CD14-positive monocyte (primary cell): ENCODE data around the gene PCK2. TPM values are rescaled to one million over a fixed set of nuclear protein-coding genes. Genes with fewer than 3 reads are reported as not detected.

Source experiments
- DNase-seq, 3 donors: peaks; one replicate each; pipeline ENCODE4 v3.0.0-alpha.2; 2011 to 2022
- H2AFZ ChIP-seq: 2 replicates; pipeline ENCODE4 v1.6.0; 2012; ENCODE audit warnings: mild to moderate bottlenecking, low read depth, low read length, inconsistent platforms; ENCODE audit not compliant: insufficient read depth, poor library complexity, severe bottlenecking
- H3K27ac ChIP-seq, 2 donors: 1 replicate in 1 of 2; 2 replicates in 1 of 2; pipeline ENCODE4 v1.5.1; 2012 to 2013; ENCODE audit warnings: low read length in 2 of 2, control low read depth in 1 of 2, inconsistent platforms in 1 of 2, low read depth in 1 of 2, mild to moderate bottlenecking in 1 of 2
- H3K27me3 ChIP-seq, 2 donors: one replicate each; pipeline versions ENCODE4 v1.6.0 to v1.6.1; 2011 to 2013; ENCODE audit warnings: low read length in 2 of 2; ENCODE audit not compliant: control insufficient read depth in 2 of 2, insufficient read depth in 2 of 2
- H3K36me3 ChIP-seq, 2 donors: replicated peaks in 1 of 2; 1 replicate in 1 of 2; 2 replicates in 1 of 2; pipeline versions ENCODE4 v1.5.1 to v1.6.1; 2012 to 2013; ENCODE audit warnings: low read length in 2 of 2, control low read depth in 1 of 2, inconsistent platforms in 1 of 2, mild to moderate bottlenecking in 1 of 2; ENCODE audit not compliant: insufficient read depth in 2 of 2, control insufficient read depth in 1 of 2
- H3K4me1 ChIP-seq, 2 donors: 1 replicate in 1 of 2; 2 replicates in 1 of 2; pipeline versions ENCODE4 v1.5.1 to v1.6.1; 2012 to 2013; ENCODE audit warnings: low read length in 2 of 2, control low read depth in 1 of 2, inconsistent platforms in 1 of 2, mild to moderate bottlenecking in 1 of 2, moderate library complexity in 1 of 2; ENCODE audit not compliant: insufficient read depth in 2 of 2, control insufficient read depth in 1 of 2
- H3K4me2 ChIP-seq: replicated peaks from 2 replicates; pipeline ENCODE3; 2012; ENCODE audit warnings: low read length, moderate library complexity, mild to moderate bottlenecking; ENCODE audit not compliant: poor library complexity, severe bottlenecking; ENCODE audit errors: extremely low read depth
- H3K4me3 ChIP-seq, 3 experiments: fragments of 200-600 bp in 1 of 3; sonication (generic) in 1 of 3; replicated peaks in 1 of 3; 1 replicate in 2 of 3; 2 replicates in 1 of 3; pipeline ENCODE4 v1.5.1; 2011 to 2013; ENCODE audit warnings: low read length in 3 of 3, mild to moderate bottlenecking in 3 of 3, control low read depth in 2 of 3, low read depth in 2 of 3, inconsistent platforms in 1 of 3, moderate library complexity in 1 of 3
- H3K79me2 ChIP-seq: 2 replicates; pipeline ENCODE4 v1.6.0; 2012; ENCODE audit warnings: mild to moderate bottlenecking, control low read depth, inconsistent platforms, low read length, moderate library complexity; ENCODE audit not compliant: insufficient read depth
- H3K9ac ChIP-seq: 2 replicates; pipeline ENCODE4 v1.6.0; 2017; ENCODE audit warnings: low read length, mild to moderate bottlenecking; ENCODE audit not compliant: insufficient read depth, poor library complexity, severe bottlenecking
- H3K9me3 ChIP-seq, 2 donors: replicated peaks in 1 of 2; 1 replicate in 1 of 2; 2 replicates in 1 of 2; pipeline versions ENCODE4 v1.5.1 to v1.6.1; 2012 to 2013; ENCODE audit warnings: low read length in 2 of 2, control low read depth in 1 of 2; ENCODE audit not compliant: control insufficient read depth in 1 of 2, insufficient read depth in 1 of 2
- H4K20me1 ChIP-seq: 2 replicates; pipeline ENCODE4 v1.6.0; 2012; ENCODE audit warnings: mild to moderate bottlenecking, low read length, control low read depth, moderate library complexity; ENCODE audit not compliant: insufficient read depth
- H3K27ac Mint-ChIP-seq, 7 donors: one replicate each; pipeline ENCODE4 v1.8.0; 2020; ENCODE audit warnings: mild to moderate bottlenecking in 7 of 7, mixed read lengths in 7 of 7, moderate library complexity in 6 of 7, inconsistent platforms in 2 of 7
- H3K27me3 Mint-ChIP-seq, 3 donors: one replicate each; pipeline ENCODE4 v1.8.0; 2021 to 2022; ENCODE audit warnings: low read depth in 3 of 3, mild to moderate bottlenecking in 3 of 3, mixed read lengths in 3 of 3, moderate library complexity in 3 of 3, inconsistent platforms in 1 of 3
- H3K36me3 Mint-ChIP-seq, 2 donors: one replicate each; pipeline ENCODE4 v1.8.0; 2020; ENCODE audit warnings: mixed read lengths in 2 of 2, inconsistent platforms in 1 of 2, mild to moderate bottlenecking in 1 of 2
- H3K4me1 Mint-ChIP-seq: one replicate; pipeline ENCODE4 v1.8.0; 2020; ENCODE audit warnings: mild to moderate bottlenecking, mixed read lengths
- H3K4me3 Mint-ChIP-seq, 2 donors: one replicate each; pipeline ENCODE4 v1.8.0; 2020; ENCODE audit warnings: mild to moderate bottlenecking in 2 of 2, mixed read lengths in 2 of 2, moderate library complexity in 1 of 2
- H3K9me3 Mint-ChIP-seq, 7 donors: one replicate each; pipeline ENCODE4 v1.8.0; 2020 to 2022; ENCODE audit warnings: mixed read lengths in 7 of 7, mild to moderate bottlenecking in 6 of 7, moderate library complexity in 6 of 7, inconsistent platforms in 2 of 7
- WGBS: methylation state at CpG from one replicate; pipeline ENCODE4 v1.1.5; 2013; ENCODE audit warnings: missing lambda C conversion rate; ENCODE audit not compliant: insufficient coverage; 5-methylcytosine and 5-hydroxymethylcytosine counted together
- intact Hi-C, 2 donors: fragments of 100-400 bp; cut with micrococcal nuclease; formaldehyde crosslinking; loops; one replicate each; pipeline versions ENCODE4 v1.15.0 to v1.15.1; 2023
- polyA plus RNA-seq, 3 donors: library from polyadenylated mRNA; depleted of rRNA in 1 of 3; unstranded in 2 of 3; stranded (reverse) in 1 of 3; fragments of 300-500 nt in 2 of 3; fragments of >200 nt in 1 of 3; fragmentation: Illumina TruSeq in 2 of 3; gene quantifications; 1 replicate in 2 of 3; 2 replicates in 1 of 3; pipeline ENCODE4 v1.2.3, GENCODE V29; 2012 to 2021
- TF ChIP-seq, protein P1 (sequence below): fragments of 200-600 bp; IDR thresholded peaks from one replicate; pipeline ENCODE4 v1.8.0; 2022; ENCODE audit warnings: antibody characterized with exemption, mild to moderate bottlenecking

Gene PCK2
- polyA plus RNA-seq, 3 donors: 29.9 to 34.2 (median 31.3) TPM

DNA sequence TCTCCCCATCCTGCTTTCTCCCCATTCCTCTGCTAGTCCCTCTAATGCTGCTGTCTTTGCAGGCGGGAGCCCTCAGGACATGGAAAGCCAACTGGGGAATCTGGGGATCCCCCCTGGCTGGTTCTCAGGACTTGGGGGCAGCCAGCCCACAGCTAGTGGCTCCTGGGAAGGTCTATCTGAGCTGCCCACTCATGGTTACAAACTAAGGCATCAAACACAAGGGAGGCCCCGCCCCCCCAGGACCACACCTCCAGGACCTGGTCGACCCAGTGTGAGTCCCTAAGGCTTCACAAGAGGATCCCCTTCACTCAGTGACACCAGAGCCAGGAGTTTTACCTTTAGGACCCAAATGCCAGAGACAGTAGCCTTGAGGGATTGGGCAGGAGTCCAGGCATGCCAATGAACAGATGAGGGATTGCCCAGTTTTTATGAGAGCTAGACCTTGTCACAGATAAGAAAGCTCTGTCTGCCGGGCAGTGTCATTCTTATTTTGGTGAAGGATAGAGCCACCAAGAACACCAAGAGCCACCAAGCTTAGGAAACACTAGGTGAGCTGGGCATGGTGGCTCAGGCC is 30.8 kb upstream of the PCK2 start:
- Mint-ChIP-seq H3K4me1 (no peaks in the 10 kb centered on the region), H3K27me3 (peaks cover 2 to 6% (median 6%) of the 10 kb centered on the region in 3 donors), H3K27ac (peak overlapping the region in 1 of 7 donors; percentile 28), H3K4me3 (no peak overlapping the region), H3K36me3 (no peaks in the 10 kb centered on the region), H3K9me3 (peaks cover 0 to 2% (median 0%) of the 10 kb centered on the region in 7 donors)
- Histone ChIP-seq H3K9ac (no peak overlapping the region), H3K27ac (no peak overlapping the region), H3K79me2 (no peaks in the 10 kb centered on the region), H3K4me2 (no peak overlapping the region), H2AFZ (no peak overlapping the region), H3K4me3 (no peak overlapping the region), H3K36me3 (no peaks in the 10 kb centered on the region), H3K4me1 (no peaks in the 10 kb centered on the region), H3K27me3 (no peaks in the 10 kb centered on the region), H4K20me1 (no peaks in the 10 kb centered on the region), H3K9me3 (no peaks in the 10 kb centered on the region)
- no peak for DNase-seq
- TF ChIP-seq, protein P1, sequence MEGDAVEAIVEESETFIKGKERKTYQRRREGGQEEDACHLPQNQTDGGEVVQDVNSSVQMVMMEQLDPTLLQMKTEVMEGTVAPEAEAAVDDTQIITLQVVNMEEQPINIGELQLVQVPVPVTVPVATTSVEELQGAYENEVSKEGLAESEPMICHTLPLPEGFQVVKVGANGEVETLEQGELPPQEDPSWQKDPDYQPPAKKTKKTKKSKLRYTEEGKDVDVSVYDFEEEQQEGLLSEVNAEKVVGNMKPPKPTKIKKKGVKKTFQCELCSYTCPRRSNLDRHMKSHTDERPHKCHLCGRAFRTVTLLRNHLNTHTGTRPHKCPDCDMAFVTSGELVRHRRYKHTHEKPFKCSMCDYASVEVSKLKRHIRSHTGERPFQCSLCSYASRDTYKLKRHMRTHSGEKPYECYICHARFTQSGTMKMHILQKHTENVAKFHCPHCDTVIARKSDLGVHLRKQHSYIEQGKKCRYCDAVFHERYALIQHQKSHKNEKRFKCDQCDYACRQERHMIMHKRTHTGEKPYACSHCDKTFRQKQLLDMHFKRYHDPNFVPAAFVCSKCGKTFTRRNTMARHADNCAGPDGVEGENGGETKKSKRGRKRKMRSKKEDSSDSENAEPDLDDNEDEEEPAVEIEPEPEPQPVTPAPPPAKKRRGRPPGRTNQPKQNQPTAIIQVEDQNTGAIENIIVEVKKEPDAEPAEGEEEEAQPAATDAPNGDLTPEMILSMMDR: no peak
- WGBS: 95% methylated on average over 3 of the region's 4 CpGs
- intact Hi-C loops: no loop called here

DNA sequence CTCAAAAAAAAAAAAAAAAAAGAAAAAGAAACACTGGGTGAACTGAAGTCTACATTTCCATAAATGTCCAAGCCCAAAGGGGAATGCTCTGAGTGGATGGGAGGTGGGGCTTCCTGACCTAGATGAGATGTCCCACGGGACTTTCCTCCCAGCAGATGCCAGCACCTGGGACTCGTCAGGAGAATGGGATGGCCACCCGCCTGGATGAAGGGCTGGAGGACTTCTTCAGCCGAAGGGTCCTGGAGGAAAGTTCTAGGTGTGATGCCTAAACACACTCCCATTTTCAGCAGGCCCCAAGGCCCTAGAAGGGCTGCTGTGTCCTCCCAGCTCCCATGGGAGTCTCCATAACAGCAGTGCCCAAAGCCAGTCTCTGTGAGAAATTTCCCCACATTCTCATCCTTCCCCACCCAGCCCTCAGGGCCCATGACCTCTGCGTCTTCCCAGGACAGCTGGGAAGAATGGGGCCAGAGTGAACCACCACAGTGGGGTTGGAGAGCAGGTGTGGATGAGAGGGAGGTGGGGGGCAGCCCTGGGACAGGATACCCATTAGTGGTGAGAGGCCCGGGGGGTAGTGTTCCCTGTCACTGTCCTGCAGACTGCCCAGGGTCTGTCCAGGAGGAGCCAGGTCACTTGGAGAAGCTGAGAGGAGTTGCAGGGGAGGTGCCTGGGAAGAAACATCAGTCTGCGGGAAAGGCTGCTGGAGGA is 29.9 kb upstream of the PCK2 start:
- H3K9me3 Mint-ChIP-seq: peaks cover 0 to 2% (median 0%) of the 10 kb centered on the region in 7 donors
- 96% methylated on average over 3 of the region's 7 CpGs for whole genome bisulfite sequencing
- Histone ChIP-seq H3K79me2 (no peaks in the 10 kb centered on the region), H3K4me3 (no peak overlapping the region), H2AFZ (no peak overlapping the region), H3K27me3 (no peaks in the 10 kb centered on the region), H3K9me3 (no peaks in the 10 kb centered on the region), H3K27ac (no peak overlapping the region), H4K20me1 (no peaks in the 10 kb centered on the region), H3K36me3 (no peaks in the 10 kb centered on the region), H3K4me2 (no peak overlapping the region), H3K9ac (no peak overlapping the region), H3K4me1 (no peaks in the 10 kb centered on the region)
- TF ChIP-seq, protein P1: no peak
- H3K4me1 Mint-ChIP-seq: no peaks in the 10 kb centered on the region
- H3K4me3 Mint-ChIP-seq: no peak overlapping the region
- peak overlapping the region in 1 of 7 donors; percentile 21 for H3K27ac Mint-ChIP-seq
- peaks cover 5 to 6% (median 6%) of the 10 kb centered on the region in 3 donors for H3K27me3 Mint-ChIP-seq
- no peak for DNase-seq
- H3K36me3 Mint-ChIP-seq: no peaks in the 10 kb centered on the region
- intact Hi-C loops: no loop called here
